ENCODE data around the gene SPOCK1.
"Not testable (repeated sequence)": the region's sequence is repeated elsewhere in the genome, so short reads cannot be mapped to it uniquely, and the experiment has no call there.

The SPOCK1 gene

GRCh38 chr5:137233304-137233703, 265.8 kb downstream of the SPOCK1 start:
- H3K9ac ChIP-seq (ENCODE audit: low read length); H3K9me3 ChIP-seq (ENCODE audit: control insufficient read depth, low read length); H3K36me3 ChIP-seq (ENCODE audit: control insufficient read depth, insufficient read depth, low read length); H3K27me3 ChIP-seq (ENCODE audit: control insufficient read depth, insufficient read depth, low read length); H3K4me1 ChIP-seq (ENCODE audit: control insufficient read depth, insufficient read depth, low read length); H3K4me3 ChIP-seq (ENCODE audit: low read length): not testable (repeated sequence)

DNA sequence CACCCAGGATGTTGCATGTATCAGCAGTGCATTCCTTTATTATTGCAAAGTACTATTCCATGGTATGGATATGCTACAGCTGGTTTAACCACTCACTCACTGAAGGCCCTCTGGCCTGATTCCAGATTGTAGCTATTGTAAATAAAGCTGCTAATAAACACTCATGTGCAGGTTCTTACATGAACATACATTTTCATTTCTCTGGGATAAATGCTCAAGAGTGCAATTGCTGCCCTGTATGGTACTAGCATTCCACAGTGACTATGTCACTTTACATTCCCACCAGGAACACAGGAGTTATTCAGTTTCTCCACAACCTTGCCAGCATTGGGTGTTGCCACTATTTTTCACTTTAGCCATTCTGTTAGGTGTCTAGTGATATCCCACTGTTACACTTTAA, 267.6 kb downstream of the SPOCK1 start:
- H3K9ac ChIP-seq (ENCODE audit: low read length) = no peak overlapping the region
- H3K36me3 ChIP-seq (ENCODE audit: control insufficient read depth, insufficient read depth, low read length) = no peaks in the 10 kb centered on the region
- no peaks in the 10 kb centered on the region for H3K27me3 ChIP-seq (ENCODE audit: control insufficient read depth, insufficient read depth, low read length)
- no peaks in the 10 kb centered on the region for H3K4me1 ChIP-seq (ENCODE audit: control insufficient read depth, insufficient read depth, low read length)
- no peak overlapping the region for H3K4me3 ChIP-seq (ENCODE audit: low read length)
- no peaks in the 10 kb centered on the region for H3K9me3 ChIP-seq (ENCODE audit: control insufficient read depth, low read length)

GRCh38 chr5:137228816-137229215, 270.3 kb downstream of the SPOCK1 start:
- no peaks in the 10 kb centered on the region for H3K9me3 ChIP-seq (ENCODE audit: control insufficient read depth, low read length)
- H3K27me3 ChIP-seq (ENCODE audit: control insufficient read depth, insufficient read depth, low read length) = no peaks in the 10 kb centered on the region
- H3K36me3 ChIP-seq (ENCODE audit: control insufficient read depth, insufficient read depth, low read length) = no peaks in the 10 kb centered on the region
- H3K4me1 ChIP-seq (ENCODE audit: control insufficient read depth, insufficient read depth, low read length) = no peaks in the 10 kb centered on the region
- no peak overlapping the region for H3K9ac ChIP-seq (ENCODE audit: low read length)
- no peak overlapping the region for H3K4me3 ChIP-seq (ENCODE audit: low read length)

GRCh38 chr5:137226081-137226480, 273.0 kb downstream of the SPOCK1 start:
- no peaks in the 10 kb centered on the region for H3K36me3 ChIP-seq (ENCODE audit: control insufficient read depth, insufficient read depth, low read length)
- H3K4me1 ChIP-seq (ENCODE audit: control insufficient read depth, insufficient read depth, low read length) = no peaks in the 10 kb centered on the region
- H3K9ac ChIP-seq (ENCODE audit: low read length) = no peak overlapping the region
- H3K9me3 ChIP-seq (ENCODE audit: control insufficient read depth, low read length) = no peaks in the 10 kb centered on the region
- H3K4me3 ChIP-seq (ENCODE audit: low read length) = no peak overlapping the region
- no peaks in the 10 kb centered on the region for H3K27me3 ChIP-seq (ENCODE audit: control insufficient read depth, insufficient read depth, low read length)

DNA sequence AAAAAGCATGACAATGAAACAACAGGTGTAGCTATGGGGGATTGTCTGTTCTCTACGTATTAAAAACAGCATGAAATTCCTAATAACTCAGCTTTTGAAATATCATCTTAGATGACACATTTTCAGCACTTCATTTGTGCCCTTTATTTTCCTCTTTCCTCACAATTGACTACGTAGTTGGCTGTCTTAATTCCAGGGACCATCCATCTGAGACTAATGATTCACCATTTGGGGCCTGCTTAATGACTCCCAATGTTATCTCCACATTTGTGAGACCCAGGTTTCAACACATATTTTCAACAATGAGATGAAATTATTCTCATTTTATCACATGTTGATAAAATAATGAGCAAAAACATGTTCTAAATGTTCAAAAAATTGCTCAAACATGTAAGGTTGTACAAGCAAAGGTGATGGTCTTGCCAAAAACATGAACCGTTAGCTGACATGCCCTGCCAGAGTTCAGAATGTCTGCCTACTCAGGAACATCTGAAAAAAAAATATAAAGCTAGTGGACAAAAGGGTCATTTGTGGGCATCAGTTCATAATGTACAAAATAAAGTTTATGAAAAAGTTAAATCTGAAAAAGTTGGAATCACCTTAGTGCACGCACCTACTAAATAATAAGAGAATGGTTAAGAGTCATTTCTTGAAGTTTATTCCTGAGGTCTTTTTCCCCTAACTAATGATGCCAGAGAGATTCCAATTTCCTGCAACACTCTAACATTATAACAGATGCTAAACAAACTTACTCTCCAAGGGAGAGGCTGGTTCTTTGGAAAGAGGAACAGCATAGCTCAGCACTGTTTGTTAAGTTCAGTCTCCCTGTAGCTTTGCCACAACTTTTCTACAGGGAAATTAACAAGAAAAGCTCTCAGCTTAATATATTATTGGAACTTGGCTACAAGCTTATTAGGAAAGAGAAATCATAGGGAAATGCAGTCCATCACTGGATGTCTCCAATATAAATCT, 275.5 kb downstream of the SPOCK1 start:
- Histone ChIP-seq H3K4me1 (ENCODE audit: control insufficient read depth, insufficient read depth, low read length) (peaks cover 4% of the 10 kb centered on the region), H3K9ac (ENCODE audit: low read length) (no peak overlapping the region), H3K9me3 (ENCODE audit: control insufficient read depth, low read length) (no peaks in the 10 kb centered on the region), H3K4me3 (ENCODE audit: low read length) (no peak overlapping the region), H3K27me3 (ENCODE audit: control insufficient read depth, insufficient read depth, low read length) (no peaks in the 10 kb centered on the region), H3K36me3 (ENCODE audit: control insufficient read depth, insufficient read depth, low read length) (no peaks in the 10 kb centered on the region)

- Histone ChIP-seq H3K4me3 (ENCODE audit: low read length) (no peak overlapping the region), H3K4me1 (ENCODE audit: control insufficient read depth, insufficient read depth, low read length) (peaks cover 19% of the 10 kb centered on the region), H3K27me3 (ENCODE audit: control insufficient read depth, insufficient read depth, low read length) (no peaks in the 10 kb centered on the region), H3K9me3 (ENCODE audit: control insufficient read depth, low read length) (no peaks in the 10 kb centered on the region), H3K9ac (ENCODE audit: low read length) (no peak overlapping the region), H3K36me3 (ENCODE audit: control insufficient read depth, insufficient read depth, low read length) (no peaks in the 10 kb centered on the region)
Measured at GRCh38 chr5:137221943-137222342, 277.2 kb downstream of the SPOCK1 start.

GRCh38 chr5:137220523-137220927, 278.6 kb downstream of the SPOCK1 start:
- Histone ChIP-seq H3K9ac (ENCODE audit: low read length) (no peak overlapping the region), H3K36me3 (ENCODE audit: control insufficient read depth, insufficient read depth, low read length) (no peaks in the 10 kb centered on the region), H3K27me3 (ENCODE audit: control insufficient read depth, insufficient read depth, low read length) (no peaks in the 10 kb centered on the region), H3K9me3 (ENCODE audit: control insufficient read depth, low read length) (no peaks in the 10 kb centered on the region), H3K4me3 (ENCODE audit: low read length) (no peak overlapping the region), H3K4me1 (ENCODE audit: control insufficient read depth, insufficient read depth, low read length) (peaks cover 19% of the 10 kb centered on the region)

- no peaks in the 10 kb centered on the region for H3K27me3 ChIP-seq (ENCODE audit: control insufficient read depth, insufficient read depth, low read length)
- peaks cover 24% of the 10 kb centered on the region for H3K4me1 ChIP-seq (ENCODE audit: control insufficient read depth, insufficient read depth, low read length)
- H3K4me3 ChIP-seq (ENCODE audit: low read length) = no peak overlapping the region
- H3K9me3 ChIP-seq (ENCODE audit: control insufficient read depth, low read length) = no peaks in the 10 kb centered on the region
- H3K36me3 ChIP-seq (ENCODE audit: control insufficient read depth, insufficient read depth, low read length) = no peaks in the 10 kb centered on the region
- H3K9ac ChIP-seq (ENCODE audit: low read length) = no peak overlapping the region
Measured at GRCh38 chr5:137218896-137219295, 280.2 kb downstream of the SPOCK1 start.

GRCh38 chr5:137218471-137218870, 280.7 kb downstream of the SPOCK1 start:
- Histone ChIP-seq H3K9me3 (ENCODE audit: control insufficient read depth, low read length) (no peaks in the 10 kb centered on the region), H3K36me3 (ENCODE audit: control insufficient read depth, insufficient read depth, low read length) (no peaks in the 10 kb centered on the region), H3K27me3 (ENCODE audit: control insufficient read depth, insufficient read depth, low read length) (no peaks in the 10 kb centered on the region), H3K4me1 (ENCODE audit: control insufficient read depth, insufficient read depth, low read length) (peaks cover 24% of the 10 kb centered on the region), H3K4me3 (ENCODE audit: low read length) (no peak overlapping the region), H3K9ac (ENCODE audit: low read length) (no peak overlapping the region)

DNA sequence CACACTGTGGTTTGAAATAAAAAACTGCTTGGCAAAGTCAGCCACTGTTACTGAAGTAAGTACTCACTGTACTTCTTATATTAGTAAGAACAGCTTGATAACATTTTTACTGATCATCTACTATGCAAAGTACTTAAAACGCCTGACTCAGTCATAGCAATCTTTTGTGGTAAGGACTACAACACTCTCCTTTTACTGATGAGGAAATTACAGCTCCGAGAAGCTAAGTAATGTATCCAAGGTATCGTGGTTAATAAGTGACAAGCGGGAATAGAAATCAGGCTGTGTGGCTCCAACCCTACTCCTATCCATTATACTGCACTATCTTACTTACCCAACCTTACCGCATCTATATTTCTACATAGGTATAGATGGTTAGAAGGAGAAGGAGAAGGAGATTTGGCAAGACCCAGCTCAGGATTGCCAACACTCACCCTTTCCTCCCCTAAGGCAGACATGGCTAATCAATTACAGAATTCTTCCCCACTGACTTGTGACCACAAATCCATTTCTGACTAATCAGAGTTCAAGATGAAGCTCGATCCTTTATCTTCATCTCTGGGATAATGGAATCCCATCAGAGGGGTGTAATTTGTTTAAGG, 281.4 kb downstream of the SPOCK1 start:
- Histone ChIP-seq H3K4me1 (ENCODE audit: control insufficient read depth, insufficient read depth, low read length) (peaks cover 24% of the 10 kb centered on the region), H3K36me3 (ENCODE audit: control insufficient read depth, insufficient read depth, low read length) (no peaks in the 10 kb centered on the region), H3K27me3 (ENCODE audit: control insufficient read depth, insufficient read depth, low read length) (peaks cover 4% of the 10 kb centered on the region), H3K4me3 (ENCODE audit: low read length) (no peak overlapping the region), H3K9me3 (ENCODE audit: control insufficient read depth, low read length) (no peaks in the 10 kb centered on the region), H3K9ac (ENCODE audit: low read length) (no peak overlapping the region)

GRCh38 chr5:137216976-137217598, 282.0 kb downstream of the SPOCK1 start:
- Histone ChIP-seq H3K9ac (ENCODE audit: low read length) (no peak overlapping the region), H3K27me3 (ENCODE audit: control insufficient read depth, insufficient read depth, low read length) (peaks cover 7% of the 10 kb centered on the region), H3K4me3 (ENCODE audit: low read length) (no peak overlapping the region), H3K9me3 (ENCODE audit: control insufficient read depth, low read length) (no peaks in the 10 kb centered on the region), H3K4me1 (ENCODE audit: control insufficient read depth, insufficient read depth, low read length) (peaks cover 24% of the 10 kb centered on the region), H3K36me3 (ENCODE audit: control insufficient read depth, insufficient read depth, low read length) (no peaks in the 10 kb centered on the region)

DNA sequence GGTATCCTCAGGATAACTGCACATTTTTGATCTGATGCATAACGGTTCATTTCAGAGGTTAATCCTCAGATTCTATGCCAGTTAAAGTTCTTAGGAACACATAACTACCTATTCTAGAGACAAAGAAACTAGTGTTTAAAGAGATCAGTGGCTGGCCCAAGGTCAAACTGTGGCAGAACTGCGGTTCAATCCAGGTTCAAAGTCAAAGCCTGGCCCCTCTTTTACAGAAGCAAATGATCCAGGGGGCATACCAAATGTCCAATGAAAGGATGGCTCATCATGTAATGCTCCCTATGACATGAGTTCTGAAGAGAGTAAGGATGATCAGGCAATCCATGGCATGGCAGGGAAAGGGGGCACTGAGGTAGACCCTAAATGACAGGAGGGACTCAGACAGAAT, 283.3 kb downstream of the SPOCK1 start:
- H3K9ac ChIP-seq (ENCODE audit: low read length) = no peak overlapping the region
- H3K36me3 ChIP-seq (ENCODE audit: control insufficient read depth, insufficient read depth, low read length) = no peaks in the 10 kb centered on the region
- H3K4me1 ChIP-seq (ENCODE audit: control insufficient read depth, insufficient read depth, low read length) = peaks cover 24% of the 10 kb centered on the region
- H3K27me3 ChIP-seq (ENCODE audit: control insufficient read depth, insufficient read depth, low read length) = peaks cover 14% of the 10 kb centered on the region
- H3K4me3 ChIP-seq (ENCODE audit: low read length) = no peak overlapping the region
- no peaks in the 10 kb centered on the region for H3K9me3 ChIP-seq (ENCODE audit: control insufficient read depth, low read length)

Measured in mucosa of stomach (tissue), 1 donor.